D341Med (cell line): Measurements from ENCODE around the gene INPP5B.
"Not testable (repeated sequence)": the region's sequence is repeated elsewhere in the genome, so short reads cannot be mapped to it uniquely, and the experiment has no call there.

ENCODE experiments used
- DNase-seq: peaks from one replicate; pipeline ENCODE4 v3.0.0; 2012; ENCODE audit warnings: low spot score

INPP5B gene

DNA sequence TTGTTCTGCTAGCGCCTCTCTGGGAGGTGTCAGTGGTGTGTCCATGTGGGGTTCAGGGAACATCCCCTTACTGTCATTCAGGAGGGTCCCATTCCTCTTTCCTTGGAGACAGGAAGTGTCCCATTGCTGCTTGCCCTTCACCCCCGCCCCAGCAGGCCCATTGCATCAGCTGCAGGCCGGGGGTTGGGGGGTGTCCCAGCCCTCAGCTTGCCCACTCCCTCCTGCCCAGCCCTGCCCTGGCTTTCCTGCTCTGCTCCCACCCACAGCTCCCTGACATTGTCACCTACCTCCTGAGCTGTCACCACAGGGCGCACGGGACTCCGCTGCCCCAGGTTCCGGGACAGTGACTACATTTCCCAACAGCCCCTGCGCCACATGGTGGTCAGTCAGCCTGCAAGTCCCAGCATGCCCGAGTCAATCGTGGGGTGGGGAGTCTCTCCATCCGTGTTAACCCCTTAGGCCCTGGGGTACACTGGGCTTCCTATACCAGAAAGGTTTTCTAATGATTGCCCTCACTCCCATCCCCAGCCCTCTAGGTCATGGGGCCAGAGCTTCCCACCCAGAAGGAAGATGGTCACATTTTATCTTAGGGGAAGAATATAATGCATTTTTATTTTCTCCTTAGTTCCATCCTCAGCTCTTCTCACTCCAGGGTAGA lies at the start of gene INPP5B:
Gene INPP5B, minus strand, starts transcription at position 351 of the 658 bp plus-strand sequence. CDS start 745 bp downstream, outside the sequence.
- peak; percentile 93 for DNase-seq

DNA sequence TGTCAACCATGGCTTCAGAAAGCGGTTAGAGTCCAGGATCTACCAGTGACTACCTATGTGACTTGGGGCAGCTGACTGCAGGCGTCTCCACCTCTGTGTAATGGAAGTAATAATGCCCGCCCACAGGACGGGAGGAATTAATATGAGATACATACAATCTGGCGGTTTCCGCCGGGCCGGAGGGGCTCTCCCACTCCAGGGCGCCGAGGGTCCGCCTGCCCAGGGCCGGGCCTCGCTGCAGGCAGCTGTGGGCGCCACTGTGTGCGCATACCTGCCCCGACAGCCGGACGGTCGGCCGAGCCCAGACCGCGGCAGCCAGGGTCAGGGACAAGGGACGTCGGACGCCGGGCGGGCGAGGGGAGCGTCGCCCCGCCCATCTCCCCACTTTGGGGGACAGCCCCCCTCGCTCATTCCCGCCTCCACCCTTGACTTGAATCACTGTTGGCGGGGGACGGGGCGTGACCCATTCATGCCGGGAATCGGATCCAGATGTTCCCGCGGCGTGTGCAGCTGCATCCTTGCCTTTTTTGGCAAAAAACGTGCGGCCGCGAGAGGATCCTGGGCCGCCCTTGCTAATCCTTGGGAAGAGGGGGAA lies 49.0 kb upstream of the INPP5B start:
- DNase-seq: no peak

DNA sequence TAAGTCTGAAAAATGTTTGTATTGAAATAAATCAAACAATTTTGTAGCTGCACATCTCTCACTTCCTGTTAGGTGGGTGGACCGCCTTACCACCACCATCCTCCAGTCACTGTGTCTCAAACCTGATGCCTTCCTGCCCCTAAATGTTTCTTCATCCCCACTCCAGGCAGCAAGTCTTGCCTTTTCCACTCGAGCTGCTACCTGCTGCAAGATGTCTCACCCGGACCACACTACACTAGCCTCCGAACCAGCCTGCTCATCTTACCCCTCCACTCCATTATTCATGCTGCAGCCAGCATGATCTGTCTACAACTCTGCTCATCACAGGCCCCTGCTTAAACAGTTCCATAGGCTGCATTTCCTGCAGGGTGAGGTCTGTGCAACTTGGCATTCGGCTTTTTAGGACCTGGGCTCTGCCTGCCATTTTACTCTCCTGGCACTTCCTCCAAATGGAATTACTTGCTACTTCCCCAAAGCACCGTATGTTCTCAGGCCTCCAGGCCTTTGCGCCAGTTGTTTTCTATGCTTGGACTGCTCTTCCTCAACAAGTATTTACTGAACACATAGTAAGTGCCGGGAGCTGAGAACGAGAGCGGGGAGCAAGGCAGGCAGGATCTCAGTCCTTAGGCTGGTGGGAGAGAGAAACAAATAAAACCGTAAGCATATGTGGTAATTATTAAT lies 48.2 kb upstream of the INPP5B start:
- no peak for DNase-seq

DNA sequence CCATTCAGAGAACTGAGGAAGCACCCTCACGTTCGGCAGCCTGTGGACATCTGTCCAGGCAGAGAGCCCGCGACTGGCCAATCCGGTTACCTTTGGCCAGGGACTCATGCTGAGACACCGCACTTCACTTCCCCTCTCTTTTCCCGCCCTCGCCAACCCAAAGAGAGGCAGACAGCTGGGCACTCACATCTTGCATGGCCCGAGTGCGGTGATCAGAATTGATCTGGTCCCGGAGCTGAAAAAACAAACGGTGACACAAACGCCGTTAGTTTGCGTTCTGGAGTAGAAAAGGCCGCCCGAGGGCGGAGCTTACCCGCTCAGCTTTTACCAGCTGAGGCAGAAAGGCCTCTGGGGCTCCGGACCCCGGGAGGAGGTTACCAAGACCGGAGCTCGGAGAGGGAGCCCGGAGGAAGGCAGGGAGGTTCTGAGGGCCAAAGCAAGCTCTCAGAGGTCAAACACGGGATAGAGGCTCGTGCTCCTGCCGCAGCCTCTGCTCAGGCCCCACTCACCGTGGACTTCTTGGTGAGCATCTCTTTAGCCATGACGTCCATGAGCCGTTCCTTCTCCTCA lies 42.6 kb upstream of the INPP5B start:
- DNase-seq: peak; percentile 47

DNA sequence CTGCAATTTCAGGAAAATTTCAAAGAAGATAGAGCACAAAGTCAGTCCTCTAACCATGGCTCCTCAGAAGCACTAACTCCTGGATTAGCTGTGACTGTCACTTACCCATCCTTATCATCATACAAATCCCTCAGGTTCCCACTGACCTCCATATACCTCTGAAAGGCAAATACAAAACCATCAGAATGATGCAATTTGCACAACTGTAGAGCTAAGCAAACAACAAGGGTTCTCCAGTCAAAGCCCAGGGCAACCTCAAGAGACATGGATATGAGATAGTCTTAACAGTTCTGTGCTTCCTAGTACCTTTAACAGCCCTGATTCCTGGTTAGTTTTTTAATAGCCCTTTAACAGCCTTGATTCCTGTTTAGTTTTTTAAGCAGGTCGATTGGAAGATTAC lies 40.8 kb upstream of the INPP5B start:
- no peak for DNase-seq

DNA sequence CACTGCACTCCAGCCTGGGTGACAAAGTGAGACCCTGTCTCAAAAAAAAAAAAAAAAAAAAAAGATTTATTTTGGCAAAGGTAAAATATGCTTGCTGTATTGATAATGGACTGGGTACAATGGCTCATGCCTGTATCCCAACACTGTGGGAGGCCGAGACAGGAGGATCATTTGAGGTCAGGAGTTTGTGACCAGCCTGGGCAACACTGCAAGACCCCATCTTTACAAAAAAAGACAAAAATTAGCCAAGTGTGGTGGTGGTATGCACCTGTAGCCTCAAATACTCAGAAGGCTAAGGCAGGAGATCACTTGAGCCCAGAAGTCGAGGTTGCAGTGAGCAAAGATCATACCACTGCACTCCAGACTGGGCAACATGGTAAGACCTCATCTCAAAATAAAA lies 36.7 kb upstream of the INPP5B start:
- no peak for DNase-seq

DNA sequence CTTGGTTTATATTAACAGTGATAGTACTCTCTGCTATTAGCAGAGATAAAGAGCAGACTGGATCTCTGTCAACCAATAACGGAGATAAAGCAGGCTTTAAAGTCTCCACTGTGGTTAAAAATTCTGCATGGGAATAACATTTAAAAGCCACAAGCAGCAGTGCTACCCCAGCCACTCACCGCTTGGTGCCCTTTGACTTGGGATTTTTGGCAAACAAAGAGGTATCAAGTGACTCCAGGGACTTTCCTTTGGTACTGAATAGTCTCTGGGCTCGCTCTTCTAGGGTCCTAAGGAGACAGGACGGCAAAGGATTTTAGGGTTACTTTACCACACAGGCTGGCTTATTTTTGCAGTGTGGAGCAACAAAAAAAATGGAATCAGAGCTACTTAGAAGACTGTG lies 31.7 kb upstream of the INPP5B start:
- DNase-seq: no peak

DNA sequence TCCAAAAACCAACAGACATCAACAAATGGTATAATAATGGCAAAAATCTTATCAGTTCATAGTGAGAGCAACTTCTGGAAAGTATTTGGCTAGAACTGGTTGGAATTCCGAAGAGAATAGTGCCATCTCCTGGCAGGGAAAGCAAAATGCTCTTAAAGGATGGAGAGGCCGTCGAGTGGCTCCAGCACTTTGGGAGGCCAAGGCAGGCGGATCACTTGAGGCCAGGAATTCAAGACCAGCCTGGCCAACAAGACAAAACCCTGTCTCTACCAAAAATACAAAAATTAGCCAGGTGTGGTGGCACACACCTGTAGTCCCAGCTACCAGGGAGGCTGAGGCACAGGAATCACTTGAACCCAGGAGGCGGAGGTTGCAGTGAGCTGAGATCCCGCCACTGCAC lies 28.2 kb upstream of the INPP5B start:
- peak; percentile 55 for DNase-seq

DNA sequence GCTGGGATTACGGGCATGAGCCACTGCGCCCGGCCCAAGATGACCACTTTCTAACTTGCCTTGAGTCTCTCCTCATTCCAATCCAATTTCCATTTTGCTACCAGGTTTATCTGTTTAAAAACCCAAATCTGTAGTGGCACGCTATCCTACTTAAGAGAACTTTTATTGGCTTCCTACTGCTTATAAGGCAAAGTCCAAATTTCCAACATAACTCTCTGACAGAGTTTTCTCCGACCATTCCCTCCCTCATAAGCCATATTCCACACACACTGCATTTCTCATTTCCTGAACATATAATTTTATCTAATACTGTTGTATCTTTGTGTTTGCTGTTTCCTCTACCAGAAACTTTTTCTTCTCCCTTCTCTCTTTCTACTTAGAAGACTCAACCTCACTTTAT lies 27.7 kb upstream of the INPP5B start:
- DNase-seq: no peak

DNA sequence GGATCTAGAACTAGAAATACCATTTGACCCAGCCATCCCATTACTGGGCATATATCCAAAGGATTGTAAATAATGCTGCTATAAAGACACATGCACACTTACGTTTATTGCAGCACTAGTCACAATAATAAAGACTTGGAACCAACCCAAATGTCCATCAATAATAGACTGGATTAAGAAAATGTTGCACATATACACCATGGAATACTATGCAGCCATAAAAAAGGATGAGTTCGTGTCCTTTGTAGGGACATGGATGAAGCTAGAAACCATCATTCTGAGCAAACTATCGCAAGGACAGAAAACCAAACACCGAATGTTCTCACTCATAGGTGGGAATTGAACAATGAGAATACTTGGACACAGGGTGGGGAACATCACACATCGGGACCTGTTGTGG lies 26.8 kb upstream of the INPP5B start:
- not testable (repeated sequence) for DNase-seq

DNA sequence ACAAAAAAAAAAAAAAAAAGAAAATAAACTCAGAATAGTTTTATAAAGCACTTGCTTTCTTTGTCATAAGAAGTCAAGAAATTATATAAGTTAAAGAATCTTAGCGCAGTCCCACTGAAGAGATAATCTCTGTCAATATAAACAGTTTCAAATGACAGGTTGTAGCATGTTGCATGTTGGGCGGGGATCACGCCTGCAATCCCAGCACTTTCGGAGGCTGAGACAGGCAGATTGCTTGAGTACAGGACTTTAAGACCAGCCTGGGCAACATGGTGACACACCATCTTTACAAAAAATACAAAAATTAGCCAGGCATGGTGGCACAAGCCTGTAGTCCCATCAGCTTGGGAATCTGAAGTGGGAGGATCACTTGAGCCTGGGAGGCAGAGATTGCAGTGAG lies 18.4 kb upstream of the INPP5B start:
- DNase-seq: no peak

DNA sequence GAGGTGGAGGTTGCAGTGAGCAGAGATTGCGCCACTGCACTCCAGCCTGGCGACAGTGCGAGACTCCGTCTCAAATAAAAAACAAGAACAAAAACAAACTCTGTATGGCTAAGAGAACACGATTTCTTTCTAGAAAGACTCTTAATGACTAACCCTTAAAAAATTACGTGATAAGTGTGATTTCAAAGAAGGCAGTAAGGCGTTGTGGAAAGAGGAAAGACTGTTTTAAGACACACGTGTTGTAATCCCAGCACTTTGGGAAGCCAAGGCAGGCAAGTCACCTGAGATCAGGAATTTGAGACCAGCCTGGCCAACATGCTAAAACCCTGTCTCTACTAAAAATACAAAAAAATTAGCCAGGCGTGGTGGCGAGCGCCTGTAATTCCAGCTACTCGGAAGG lies 17.3 kb upstream of the INPP5B start:
- not testable (repeated sequence) for DNase-seq

DNA sequence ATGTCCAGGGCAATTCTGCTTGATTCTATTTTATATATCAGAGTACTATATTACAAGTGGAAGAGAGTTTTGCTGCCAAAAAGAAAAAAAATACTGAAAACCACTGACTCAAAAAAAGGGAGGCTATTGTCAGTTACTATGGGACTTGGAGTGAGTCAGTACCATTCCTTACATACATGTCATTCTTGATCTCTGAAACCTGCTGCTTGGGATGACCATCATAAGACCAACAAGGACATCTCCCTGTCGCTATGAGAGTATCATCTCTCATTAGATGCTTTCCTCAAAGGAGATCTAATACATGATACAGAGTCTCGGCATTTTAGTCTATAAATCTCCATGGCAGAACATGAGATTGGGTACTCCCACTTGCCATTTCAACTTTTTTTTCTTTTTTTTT lies 11.8 kb upstream of the INPP5B start:
- no peak for DNase-seq

DNA sequence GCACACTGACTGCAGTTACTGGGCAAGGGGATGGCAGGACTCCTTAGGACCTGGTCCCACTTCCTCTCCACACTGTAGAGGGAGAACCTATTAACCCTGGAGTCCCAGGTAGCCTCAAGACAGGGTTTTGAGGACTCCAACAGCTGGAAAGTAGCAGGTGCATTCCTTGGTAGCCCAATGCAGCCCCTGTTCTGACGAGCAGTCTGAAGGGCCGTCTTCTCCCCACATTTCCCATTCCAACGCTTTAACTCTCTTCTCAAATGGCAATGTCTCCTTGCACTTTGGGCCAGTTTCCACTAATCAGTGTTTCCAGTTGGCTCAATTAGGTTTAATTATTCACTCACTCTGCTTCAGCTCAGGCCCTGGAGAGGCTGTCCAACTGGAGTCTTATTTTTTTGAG lies 8.8 kb upstream of the INPP5B start:
- no peak for DNase-seq

DNA sequence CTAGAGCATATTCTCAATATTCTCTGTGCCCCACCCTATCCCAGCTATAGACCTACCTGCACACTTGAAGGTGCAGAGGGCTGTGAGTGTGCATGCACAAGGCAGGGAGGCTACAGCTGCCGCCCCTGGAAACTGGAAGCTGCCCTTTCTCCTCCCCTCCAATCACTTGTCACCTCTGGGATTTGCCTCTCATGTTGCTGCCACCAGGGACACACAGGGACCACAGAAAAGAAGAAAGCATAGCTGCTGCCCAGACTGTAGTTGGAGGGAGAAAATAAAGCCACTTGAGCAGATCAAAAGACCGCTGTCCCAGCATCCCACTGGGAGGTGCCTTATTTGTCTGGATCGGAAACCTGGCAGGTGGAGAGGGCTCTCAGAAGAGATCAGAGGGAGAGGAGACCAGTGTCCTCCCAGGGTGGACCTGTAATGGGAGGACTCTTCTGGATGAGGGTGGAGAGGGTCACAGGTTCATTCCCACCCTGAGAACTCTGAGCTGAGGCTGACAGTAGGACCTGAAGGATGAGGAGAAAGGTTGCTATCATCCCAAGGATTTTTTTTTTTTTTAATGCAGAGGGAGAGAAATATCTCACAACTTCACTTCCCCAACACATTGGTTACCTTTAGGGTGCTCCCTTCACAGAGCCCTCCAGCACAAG lies 7.6 kb upstream of the INPP5B start:
- DNase-seq: no peak

DNA sequence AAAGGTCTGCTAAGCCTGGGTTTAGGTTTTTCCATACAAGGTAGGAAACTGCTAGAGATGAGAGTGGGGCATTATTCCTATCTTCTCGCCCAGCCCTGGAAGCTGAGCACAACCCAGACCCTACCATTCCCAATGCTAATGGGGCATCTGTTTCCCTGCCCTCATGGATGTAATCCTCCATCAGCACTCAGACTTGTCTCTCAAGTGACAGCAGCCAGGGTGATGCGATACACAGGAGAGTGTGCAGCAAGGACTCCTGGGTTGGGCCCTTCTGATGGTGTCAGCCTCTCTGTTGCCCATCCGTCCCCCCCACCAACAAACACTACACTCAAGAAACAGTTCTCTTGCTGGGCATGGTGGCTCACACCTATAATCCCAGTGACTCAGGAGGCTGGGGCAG lies 5.9 kb upstream of the INPP5B start:
- no peak for DNase-seq

DNA sequence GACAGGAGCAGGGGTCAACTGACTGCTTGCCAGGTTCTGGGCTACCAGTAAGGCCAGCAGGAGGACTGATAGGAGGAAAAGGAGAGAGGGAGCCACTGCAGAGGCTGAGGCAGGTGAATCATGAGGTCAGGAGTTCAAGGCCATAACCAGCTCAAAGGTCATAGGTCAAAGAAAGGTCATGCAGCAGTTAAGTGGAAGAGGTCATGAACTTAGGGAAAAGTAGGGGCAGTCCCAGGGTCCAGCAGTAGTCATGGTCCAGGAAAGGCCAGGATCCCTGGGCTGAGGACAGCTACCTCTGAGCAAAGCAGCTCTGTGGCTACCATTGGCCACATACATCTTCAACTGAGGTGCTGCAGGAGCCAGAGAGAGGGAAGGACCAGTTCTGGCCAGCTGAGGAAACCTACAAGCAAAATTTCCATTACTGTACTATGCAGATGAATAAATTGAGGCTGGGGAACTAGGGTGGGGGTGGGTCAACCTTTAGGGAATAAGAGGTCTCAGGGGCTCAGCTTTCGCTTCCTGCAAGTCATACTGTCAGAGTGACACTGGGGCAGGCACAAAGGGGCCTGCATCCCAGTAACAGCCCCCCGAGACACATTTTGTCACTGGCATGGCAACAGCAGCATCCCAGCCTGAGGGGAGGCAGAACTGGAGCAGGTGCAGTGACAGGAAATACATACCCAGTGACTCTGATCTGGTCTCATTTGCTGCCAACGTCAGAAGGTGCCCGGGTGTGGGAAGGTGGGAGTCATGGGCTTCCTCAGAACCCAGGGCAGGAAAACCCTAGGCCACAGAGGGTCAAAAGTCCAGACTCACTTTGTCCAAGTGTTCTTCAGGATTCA lies 5.2 kb upstream of the INPP5B start:
- no peak for DNase-seq

DNA sequence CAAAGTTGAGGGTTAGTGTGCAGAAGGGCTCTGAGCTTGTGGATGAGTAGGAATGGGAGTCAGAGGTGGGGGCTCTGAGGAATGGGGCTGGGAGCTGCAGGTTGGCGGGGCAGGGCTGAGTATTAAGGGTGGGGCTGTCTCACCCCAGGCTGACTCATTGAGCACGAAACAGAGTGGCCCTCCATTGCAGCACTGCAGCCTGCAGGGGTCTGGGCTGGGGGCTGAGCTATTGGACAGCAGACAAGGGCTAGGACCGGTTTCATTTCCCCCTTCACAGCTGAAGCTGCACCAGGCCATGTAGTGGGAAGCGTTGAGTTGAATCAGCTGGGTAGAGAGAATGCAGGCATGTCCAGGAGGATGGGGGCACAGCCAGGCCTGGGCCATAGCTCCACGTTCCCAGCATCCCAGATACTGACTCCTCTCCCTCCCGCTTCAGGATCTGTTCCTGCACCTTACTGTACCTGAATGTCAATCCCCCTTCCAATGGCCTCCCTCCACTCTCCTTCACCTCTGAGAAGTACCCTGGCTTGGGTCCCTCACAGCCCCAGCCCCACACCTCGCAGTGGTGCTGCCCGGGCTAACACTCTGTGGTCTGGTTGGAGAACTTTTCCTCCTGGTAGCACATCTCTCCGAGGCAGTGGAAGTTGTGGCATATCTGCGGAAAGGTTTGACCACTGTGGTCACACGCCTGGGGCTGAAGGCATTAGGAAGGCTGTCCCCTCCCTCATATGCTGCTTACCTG lies 4.4 kb upstream of the INPP5B start:
- no peak for DNase-seq

DNA sequence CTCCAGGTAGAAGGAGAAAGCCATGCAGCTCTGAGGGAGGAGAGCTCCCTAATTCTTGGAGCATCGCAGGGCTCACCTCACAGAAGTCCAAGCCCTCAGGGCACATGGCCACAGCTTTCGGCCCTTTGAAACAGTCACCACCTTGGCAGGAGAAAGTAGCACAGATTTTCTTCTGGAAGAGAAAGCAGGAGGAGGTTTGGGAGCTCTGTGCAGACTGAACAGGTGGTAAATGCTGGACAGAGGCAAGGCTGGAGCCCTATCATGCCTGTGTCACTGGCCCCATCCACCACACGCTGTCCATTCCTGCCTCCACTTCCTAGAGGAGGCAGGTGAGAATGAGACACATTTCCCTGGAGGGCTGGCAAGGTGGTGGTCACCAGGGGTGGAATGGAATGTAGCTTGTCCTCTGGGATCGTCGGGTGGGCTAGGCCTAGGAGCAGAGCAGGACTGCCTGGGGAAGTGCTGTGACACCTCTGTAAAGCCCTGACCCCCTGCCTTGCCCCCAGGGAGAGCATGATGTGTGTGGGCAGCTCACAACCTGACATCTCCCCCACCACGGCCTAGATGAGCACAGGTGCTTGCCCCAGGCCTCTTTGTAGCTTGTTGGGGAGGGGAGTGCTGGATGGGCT lies 2.8 kb upstream of the INPP5B start:
- no peak for DNase-seq

DNA sequence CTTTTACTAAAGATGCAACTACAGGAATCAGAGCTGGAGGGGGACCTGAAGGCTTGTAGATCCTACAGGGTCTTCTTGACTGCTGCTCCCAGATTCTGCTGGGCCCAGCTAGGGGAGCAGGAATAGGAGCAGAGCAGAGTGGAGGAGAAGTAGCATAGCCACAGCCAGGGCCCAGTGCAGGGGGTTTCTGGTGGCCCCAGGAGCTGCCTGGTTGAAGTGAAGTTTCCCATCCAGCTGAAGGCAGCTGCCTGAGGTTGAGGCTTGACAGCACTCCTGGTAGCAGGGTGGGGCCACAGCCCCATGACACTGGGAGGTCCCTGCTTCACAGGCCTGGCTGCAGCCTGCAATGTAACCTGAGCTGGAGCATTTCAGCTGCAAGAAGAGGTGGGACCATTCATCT lies 2.0 kb upstream of the INPP5B start:
- DNase-seq: no peak

DNA sequence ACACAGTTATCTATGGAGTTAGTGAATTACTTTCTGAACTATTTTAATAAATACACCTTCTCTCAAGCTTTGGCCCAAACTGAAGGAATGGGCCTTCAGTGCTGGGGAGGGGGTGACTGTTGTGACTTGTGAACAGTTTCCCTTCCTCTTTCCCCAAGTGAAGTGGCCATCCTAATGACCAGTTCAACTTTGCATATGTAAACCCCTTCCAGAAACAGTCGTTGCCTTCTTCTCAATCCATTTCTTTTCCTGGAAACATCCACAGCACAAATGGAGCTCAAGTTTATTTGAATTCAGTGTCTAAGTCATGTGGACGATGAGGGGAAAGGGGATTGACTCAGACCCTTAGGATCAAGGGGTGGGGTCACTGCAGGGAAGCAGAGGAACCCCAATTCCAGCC lies 1.3 kb upstream of the INPP5B start:
- DNase-seq: no peak
